ENCODE results near the gene TRIM28.

TRIM28 gene

DNA sequence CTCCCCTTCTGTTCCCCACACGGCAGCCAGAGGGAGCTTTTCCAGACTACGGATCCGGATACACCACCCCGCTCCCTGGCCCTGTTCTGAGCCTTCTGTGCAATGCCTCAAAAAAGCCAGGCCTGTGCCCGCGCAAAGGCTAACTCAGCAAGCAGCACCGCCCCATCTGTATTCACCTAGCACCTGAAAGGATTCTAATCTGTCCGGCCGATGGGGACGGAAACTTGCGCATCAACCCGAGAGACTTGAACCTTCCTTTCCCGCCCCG is 24.8 kb upstream of the TRIM28 start:
- no peaks in the 10 kb centered on the region for H3K9me3 ChIP-seq (ENCODE audit: severe bottlenecking)
- TF ChIP-seq, protein P1, sequence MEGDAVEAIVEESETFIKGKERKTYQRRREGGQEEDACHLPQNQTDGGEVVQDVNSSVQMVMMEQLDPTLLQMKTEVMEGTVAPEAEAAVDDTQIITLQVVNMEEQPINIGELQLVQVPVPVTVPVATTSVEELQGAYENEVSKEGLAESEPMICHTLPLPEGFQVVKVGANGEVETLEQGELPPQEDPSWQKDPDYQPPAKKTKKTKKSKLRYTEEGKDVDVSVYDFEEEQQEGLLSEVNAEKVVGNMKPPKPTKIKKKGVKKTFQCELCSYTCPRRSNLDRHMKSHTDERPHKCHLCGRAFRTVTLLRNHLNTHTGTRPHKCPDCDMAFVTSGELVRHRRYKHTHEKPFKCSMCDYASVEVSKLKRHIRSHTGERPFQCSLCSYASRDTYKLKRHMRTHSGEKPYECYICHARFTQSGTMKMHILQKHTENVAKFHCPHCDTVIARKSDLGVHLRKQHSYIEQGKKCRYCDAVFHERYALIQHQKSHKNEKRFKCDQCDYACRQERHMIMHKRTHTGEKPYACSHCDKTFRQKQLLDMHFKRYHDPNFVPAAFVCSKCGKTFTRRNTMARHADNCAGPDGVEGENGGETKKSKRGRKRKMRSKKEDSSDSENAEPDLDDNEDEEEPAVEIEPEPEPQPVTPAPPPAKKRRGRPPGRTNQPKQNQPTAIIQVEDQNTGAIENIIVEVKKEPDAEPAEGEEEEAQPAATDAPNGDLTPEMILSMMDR (IDR thresholded peaks at IDR 0.05; ENCODE audit: low read depth, low read length) = peak; percentile 61
- H3K36me3 ChIP-seq = peaks cover 13% of the 10 kb centered on the region
- peak overlapping the region; percentile 54 for H3K4me3 ChIP-seq (ENCODE audit: low read depth, low read length)
- H3K27me3 ChIP-seq (ENCODE audit: insufficient read depth, low read depth, severe bottlenecking) = no peaks in the 10 kb centered on the region
- peak overlapping the region; percentile 95 for H3K27ac ChIP-seq
- DNase-seq = peak; percentile 84

DNA sequence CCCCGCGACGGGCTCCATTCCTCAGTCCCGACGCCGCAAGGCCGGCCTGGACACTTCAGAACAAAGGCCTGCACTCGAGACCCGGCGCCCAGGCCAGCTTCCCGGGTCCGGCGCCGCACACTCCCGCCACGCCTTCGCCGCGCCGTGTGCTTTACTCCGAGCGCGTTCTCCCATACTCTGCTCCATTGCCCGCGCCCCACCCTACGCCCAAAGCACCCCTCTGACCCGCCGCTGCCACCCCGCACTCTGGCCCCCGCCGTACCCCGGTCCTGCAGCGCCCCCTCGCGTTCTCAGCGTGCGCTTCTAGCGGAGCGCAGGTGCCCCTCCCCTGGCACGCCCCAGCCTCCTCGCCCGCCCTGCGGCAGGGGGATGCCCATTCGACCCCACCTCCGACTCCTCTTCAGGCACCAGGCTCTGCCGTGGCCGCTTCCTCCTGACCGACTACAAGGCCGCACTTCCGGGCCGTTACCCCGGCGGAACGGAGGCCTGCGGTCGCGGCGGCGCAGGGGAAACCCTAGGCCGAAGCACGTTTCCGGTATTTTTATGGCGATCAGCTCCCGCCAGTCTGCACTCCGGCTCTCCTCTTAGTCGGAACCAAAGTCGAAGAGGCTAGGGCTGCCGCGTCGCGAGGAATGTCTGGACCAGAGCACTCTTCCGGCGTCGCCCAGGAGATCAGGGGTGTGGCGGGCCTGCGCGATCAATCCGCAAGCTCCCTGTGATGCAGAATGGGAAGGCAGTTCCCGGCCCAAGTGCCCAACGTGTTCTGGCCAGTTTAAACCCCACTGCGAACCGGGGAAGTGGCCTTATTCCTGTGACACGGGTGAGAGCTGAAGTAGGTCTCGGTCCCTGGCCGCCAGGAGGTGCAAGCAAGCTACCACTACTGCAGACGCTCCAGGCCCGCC is 24.3 kb upstream of the TRIM28 start, which contains the start of gene ZBTB45:
TSS of gene ZBTB45 (minus strand) at position 456 of the 902 bp plus-strand sequence. CDS start 2,137 bp downstream, outside the sequence.
- H3K36me3 ChIP-seq = peaks cover 13% of the 10 kb centered on the region
- TF ChIP-seq, protein P1 (IDR thresholded peaks at IDR 0.05; ENCODE audit: low read depth, low read length) = peak; percentile 74
- H3K27me3 ChIP-seq (ENCODE audit: insufficient read depth, low read depth, severe bottlenecking) = no peaks in the 10 kb centered on the region
- no peaks in the 10 kb centered on the region for H3K9me3 ChIP-seq (ENCODE audit: severe bottlenecking)
- H3K27ac ChIP-seq = peak within 1 kb of the TSS; percentile 95
- peak within 1 kb of the TSS; percentile 54 for H3K4me3 ChIP-seq (ENCODE audit: low read depth, low read length)
- DNase-seq = peak; percentile 94

DNA sequence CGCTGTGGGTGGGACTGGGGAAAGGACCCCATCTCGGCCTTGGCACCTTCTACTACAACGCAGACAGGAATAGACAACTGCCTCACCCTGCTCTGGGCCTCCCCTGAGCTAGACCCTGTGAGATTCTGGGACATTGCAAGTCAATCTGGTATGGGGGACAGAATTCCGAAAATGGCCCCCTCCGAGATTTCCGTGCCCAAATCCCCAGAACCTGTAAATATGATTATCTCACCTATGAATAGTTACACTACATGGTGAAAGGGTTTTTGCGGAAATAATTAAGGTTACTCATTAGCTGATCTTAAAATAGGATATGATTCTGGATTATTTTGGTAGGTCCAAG is 23.6 kb upstream of the TRIM28 start:
- H3K36me3 ChIP-seq = peaks cover 13% of the 10 kb centered on the region
- H3K27ac ChIP-seq = peak overlapping the region; percentile 95
- no peak for DNase-seq
- H3K4me3 ChIP-seq (ENCODE audit: low read depth, low read length) = peak overlapping the region; percentile 54
- TF ChIP-seq, protein P1 (IDR thresholded peaks at IDR 0.05; ENCODE audit: low read depth, low read length) = no peak
- no peaks in the 10 kb centered on the region for H3K9me3 ChIP-seq (ENCODE audit: severe bottlenecking)
- H3K27me3 ChIP-seq (ENCODE audit: insufficient read depth, low read depth, severe bottlenecking) = no peaks in the 10 kb centered on the region

DNA sequence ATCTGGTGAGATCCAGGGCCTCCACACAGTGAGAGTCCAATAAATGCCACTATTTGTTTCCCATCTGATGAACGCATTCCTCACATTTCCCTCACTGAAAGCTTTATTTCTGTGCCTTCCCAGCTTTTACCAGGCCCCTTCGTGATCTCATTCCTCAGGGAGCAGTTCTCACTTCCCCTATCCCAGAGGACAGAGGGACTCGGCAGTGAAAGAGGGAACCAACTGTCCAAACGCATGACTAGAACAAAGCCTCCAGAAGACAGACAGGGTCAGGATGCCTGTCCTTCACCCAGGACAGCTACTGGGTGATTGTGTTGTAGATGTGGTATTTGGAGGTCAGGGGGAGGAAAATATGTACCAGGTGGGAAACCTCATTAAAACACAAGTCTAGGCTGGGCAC is 22.2 kb upstream of the TRIM28 start:
- DNase-seq = no peak
- H3K4me3 ChIP-seq (ENCODE audit: low read depth, low read length) = no peak overlapping the region
- H3K27me3 ChIP-seq (ENCODE audit: insufficient read depth, low read depth, severe bottlenecking) = no peaks in the 10 kb centered on the region
- TF ChIP-seq, protein P1 (IDR thresholded peaks at IDR 0.05; ENCODE audit: low read depth, low read length) = no peak
- no peak overlapping the region for H3K27ac ChIP-seq
- peaks cover 3% of the 10 kb centered on the region for H3K36me3 ChIP-seq
- H3K9me3 ChIP-seq (ENCODE audit: severe bottlenecking) = no peaks in the 10 kb centered on the region

DNA sequence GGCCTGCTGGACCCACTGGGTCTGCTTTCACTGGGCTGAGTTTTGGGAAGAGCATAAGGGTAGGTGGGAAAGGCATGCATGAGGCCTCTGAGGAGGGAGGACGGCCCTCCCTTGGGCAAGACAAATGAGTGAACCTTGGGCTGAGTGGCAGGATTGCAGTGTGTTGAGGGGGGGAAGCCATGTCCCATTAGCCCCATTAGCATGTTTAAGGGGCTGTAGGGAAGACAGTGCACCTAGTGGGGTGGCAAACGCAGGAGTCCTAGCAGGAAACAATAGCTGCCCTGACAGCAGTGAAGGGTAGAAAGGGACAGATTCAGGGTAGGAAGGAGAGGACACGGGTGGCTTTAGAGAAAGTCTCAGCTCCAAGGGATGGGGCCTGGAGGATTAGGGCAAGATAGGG is 21.2 kb upstream of the TRIM28 start:
- no peak overlapping the region for H3K4me3 ChIP-seq (ENCODE audit: low read depth, low read length)
- no peaks in the 10 kb centered on the region for H3K36me3 ChIP-seq
- H3K9me3 ChIP-seq (ENCODE audit: severe bottlenecking) = no peaks in the 10 kb centered on the region
- TF ChIP-seq, protein P1 (IDR thresholded peaks at IDR 0.05; ENCODE audit: low read depth, low read length) = no peak
- no peak overlapping the region for H3K27ac ChIP-seq
- no peak for DNase-seq
- H3K27me3 ChIP-seq (ENCODE audit: insufficient read depth, low read depth, severe bottlenecking) = no peaks in the 10 kb centered on the region

DNA sequence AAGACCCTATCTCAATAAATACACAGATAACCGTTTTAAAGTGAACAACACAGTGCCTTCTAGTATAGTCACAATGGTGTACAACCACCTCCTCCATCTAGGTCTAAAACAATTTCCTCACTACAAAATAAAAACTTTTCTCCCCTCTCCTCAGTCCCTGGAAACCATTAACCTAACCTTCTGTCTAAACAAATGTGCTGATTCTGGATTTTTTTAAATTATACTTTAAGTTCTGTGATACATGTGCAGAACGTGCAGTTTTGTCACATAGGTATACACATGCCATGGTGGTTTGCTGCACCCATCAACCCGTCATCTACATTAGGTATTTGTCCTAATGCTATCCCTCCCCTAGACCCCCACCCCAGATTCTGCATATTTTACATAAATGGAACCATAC is 14.5 kb upstream of the TRIM28 start:
- no peaks in the 10 kb centered on the region for H3K27me3 ChIP-seq (ENCODE audit: insufficient read depth, low read depth, severe bottlenecking)
- H3K9me3 ChIP-seq (ENCODE audit: severe bottlenecking) = no peaks in the 10 kb centered on the region
- no peak overlapping the region for H3K4me3 ChIP-seq (ENCODE audit: low read depth, low read length)
- DNase-seq = no peak
- no peak overlapping the region for H3K27ac ChIP-seq
- TF ChIP-seq, protein P1 (IDR thresholded peaks at IDR 0.05; ENCODE audit: low read depth, low read length) = no peak
- no peaks in the 10 kb centered on the region for H3K36me3 ChIP-seq
